GM12872 (cell line): ENCODE measurements around the gene RPL3.

Source experiments
- CTCF ChIP-seq: IDR thresholded peaks from 3 replicates; pipeline ENCODE4 v1.5.1; 2011; ENCODE audit warnings: low read depth, mild to moderate bottlenecking, low read length, moderate library complexity; ENCODE audit not compliant: insufficient read depth

RPL3 gene

GRCh38 chr22:39355080-39355479 lies 35.7 kb upstream of the RPL3 start:
- no peak for TF ChIP-seq CTCF

DNA sequence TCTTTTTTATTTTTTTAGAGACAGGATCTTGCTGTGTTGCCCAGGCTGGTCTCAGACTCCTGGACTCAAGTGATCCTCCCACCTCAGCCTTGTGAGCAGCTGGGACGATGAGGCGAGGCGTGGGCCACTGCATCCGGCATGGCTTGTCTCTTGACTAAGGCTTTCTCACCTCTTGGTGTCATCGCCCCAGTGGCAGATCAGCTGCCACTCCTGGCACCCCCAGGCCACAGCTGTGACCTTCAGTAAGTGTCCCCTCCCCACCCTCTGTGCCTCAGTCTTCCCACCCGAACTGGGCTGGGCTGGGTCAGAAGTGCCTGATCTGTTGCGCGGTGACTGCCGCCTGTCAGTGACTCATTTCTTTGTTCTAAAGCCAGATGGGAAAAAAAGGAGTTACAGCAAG lies 33.9 kb upstream of the RPL3 start:
- no peak for TF ChIP-seq CTCF

DNA sequence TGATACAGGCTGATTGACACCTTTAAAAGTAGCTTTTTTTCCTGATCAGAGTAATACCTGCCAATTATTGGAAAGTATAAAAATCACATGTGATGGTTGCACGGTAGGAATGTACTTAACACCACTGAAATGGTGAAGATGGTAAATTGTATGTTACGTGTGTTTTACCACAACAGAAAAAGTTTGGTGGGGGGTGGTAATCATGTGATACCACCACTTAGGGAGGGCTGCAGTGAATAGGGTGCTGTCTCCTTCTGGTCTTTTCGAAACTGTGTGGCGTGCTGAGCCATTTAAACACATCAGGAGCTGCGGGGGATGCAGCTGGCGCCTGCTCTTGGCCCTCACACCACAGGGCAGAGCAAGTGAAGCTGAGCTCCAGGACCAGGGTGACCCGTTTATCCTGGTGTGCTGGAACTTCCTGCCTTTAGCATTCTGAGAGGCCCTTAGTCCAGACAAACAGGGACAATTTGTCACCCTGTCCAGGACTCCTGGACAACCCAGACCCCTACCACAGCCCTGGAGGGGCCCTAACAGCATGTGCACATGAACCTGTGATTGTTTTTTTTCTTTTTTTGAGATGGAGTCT lies 33.0 kb upstream of the RPL3 start:
- TF ChIP-seq CTCF: no peak

GRCh38 chr22:39351689-39352214 lies 32.3 kb upstream of the RPL3 start:
- TF ChIP-seq CTCF: no peak

DNA sequence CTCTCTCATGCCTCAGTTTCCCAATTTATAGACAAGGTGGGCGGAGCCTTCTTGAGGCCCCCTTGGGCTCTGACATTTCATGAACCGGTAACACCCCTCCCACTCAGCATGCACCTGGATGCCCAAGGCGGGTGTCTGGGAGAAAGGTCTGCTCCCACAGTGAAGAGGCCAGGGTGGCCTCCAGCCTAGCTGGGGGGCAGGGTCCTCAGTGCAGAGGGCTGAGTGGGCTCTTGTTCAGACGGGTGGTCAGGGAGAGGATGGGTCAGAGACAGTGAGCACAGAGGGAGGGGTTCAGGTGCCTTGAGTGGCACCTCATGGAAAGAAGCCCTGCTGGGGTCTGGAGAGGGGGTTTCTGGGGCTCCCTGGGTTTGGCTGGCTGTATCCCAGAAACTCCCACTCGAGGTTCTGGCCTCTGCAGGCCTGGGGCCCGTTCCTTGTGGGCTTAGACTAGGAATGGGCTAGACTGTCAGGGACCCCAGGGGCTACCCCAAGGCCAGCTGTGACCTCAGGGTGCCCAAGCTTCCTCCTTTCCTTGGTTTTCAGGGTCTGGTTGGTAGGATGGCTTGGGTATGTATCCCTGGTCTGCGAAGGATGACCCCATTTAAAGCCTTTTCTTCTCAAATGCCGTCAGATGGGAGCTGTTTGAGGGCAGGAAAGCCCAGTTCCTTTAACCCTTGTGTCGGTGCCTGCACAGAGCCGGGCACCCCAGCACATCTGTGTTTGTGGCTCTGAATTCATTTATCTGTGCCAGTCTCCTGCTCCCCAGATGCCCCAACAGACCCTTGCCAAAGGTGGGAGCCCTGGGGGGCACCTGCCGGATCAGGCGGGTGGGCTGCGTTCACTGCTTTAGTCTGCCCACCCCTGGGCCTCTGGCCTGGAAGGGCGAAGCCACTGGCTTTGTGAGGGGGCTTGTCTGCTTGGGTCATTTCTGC lies 31.6 kb upstream of the RPL3 start:
- TF ChIP-seq CTCF: no peak

GRCh38 chr22:39349967-39350726 lies 30.7 kb upstream of the RPL3 start, which contains the start of gene SYNGR1:
Gene SYNGR1 (plus strand): TSS chr22:39349991. CDS start chr22:39350011, 20 bp downstream.
- TF ChIP-seq CTCF: no peak

- no peak for TF ChIP-seq CTCF
Measured at GRCh38 chr22:39349506-39349966, 30.1 kb upstream of the RPL3 start.
